ENCODE measurements around the gene DYNLT1.

DYNLT1 gene

DNA sequence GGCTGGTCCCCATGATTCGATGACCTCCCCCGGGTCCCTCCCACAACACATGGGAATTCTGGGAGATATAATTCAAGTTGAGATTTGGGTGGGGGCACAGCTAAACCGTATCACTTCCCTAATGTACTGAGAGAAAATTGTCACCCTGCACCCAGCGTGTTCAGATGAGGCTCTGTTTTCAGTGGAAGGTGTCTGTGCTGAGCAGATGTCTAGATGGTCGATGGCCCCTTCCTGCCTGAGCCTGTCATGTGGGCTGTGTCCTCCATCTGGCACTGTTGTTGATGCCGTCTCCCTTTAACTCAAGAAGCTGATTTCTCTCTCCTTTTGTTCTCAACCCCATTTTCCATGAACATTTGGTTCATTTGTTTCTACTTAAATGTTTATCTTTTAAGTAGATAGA, 47.7 kb downstream of the DYNLT1 start:
- no peak for ATAC-seq

DNA sequence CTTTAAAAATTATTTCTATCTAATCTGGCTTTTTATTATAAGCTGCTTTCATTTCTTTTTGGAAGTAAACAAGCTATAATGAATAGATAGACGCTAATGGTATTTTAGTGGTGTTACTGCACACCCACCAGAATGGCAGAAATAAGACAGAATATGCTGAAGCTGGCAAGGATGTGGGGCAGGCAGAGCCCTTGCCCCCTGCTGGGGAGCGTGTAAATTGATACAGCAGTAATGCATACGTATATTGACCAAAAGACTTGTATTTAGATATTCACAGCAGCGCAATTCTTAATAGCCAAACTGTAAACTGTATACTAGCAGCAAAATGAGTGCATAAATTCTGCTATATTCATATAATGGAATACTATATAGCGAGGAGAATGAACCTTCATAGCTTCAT, 49.3 kb downstream of the DYNLT1 start:
- no peak for DNase-seq
- no peak for ATAC-seq

More for the DNA sequence above, 47.7 kb downstream of the DYNLT1 start:
- no peak for DNase-seq

DNA sequence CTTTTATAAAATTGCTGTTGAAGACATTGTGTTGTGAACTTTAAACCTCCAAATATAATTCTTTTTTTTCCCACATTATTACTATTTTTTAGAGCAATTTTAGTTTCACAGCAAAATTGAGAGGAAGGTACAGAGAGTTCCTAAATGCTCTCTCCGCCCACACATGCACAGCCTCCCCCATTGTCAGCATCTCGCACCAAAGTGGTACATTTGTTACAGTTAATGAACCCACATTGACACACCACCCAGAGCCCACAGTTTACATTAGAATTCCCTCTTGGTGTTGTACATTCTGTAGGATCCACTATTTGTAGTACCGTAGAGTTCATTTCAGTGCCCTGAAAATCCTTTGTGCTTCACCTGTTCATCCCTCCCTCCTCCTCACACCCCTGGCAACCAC, 50.9 kb downstream of the DYNLT1 start:
- no peak for DNase-seq
- no peak for ATAC-seq

- ATAC-seq: no peak
Observed at GRCh38 chr6:158591810-158592209, 52.7 kb downstream of the DYNLT1 start.

DNA sequence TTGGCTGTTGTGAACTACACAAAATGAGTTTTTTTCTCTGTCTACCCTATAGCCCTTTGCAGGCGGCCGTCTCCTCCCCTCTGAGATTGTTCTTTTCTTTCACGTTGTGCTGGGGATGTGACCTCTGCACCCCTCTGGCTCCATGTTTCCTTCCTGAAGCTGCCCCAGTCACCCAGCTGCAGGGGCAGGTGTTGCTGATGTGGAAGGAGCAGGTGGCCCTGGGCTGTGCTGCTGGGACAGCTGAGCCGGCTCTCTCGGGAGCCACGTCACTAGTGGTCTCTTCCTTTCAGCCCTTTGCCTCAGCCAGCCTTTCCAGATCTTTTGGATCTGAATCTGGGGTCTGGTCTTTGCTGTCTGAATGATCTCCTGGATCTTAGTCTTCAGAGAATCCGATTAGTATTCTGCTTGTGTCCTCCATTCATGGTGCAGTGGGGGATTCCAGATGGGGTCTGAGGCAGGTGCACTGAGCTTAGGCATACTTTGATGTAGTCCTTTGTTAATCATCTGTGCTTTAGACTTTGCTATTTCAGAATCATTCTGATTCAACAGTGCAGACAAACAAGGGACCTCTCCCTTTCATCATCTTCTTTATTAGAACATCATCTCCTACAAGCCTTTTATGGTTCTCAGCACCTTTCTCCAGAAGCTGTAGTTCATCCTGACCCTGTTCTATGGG, 53.3 kb downstream of the DYNLT1 start:
- DNase-seq: no peak
- no peak for ATAC-seq

More at GRCh38 chr6:158591810-158592209, 52.7 kb downstream of the DYNLT1 start:
- no peak for DNase-seq

GRCh38 chr6:158589366-158589765, 55.2 kb downstream of the DYNLT1 start:
- no peak for ATAC-seq
- DNase-seq: no peak

DNA sequence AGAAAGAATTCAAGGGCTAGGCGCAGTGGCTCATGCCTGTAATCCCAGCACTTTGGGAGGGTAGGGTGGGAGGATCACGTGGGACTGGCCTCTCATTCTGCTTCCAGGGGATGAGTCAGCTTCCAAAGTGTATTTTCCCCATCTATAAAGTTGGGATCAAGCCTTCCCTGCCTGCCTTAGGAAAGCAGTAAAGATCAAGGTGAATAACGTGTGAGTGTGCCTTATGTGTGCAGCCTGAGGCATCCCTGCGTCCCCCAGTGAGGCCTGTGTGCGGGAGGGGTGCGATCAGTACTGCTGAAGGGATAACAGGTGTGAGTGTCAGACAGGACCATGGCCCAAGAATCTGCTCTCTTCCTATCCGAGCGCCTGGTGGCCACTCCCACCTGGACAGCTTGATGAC, 57.9 kb downstream of the DYNLT1 start:
- no peak for DNase-seq
- ATAC-seq: no peak

Measured in stimulated activated naive CD8-positive, alpha-beta T cell treated with anti-CD3 and anti-CD28 coated beads, Interleukin-15, Interleukin-2, amounts not matched to agents 100 U/mL and 50 U/mL, for 24 hours (primary cell).